Effector memory CD8-positive, alpha-beta T cell (primary cell): ENCODE measurements around the gene GGT5.

Source experiments
- ATAC-seq: fragments of 150-1000 bp; cut with Tn5 transposase; replicated peaks from 2 replicates; pipeline ENCODE4 v1.10.0; 2021; ENCODE audit warnings: mild to moderate bottlenecking, moderate library complexity
- DNase-seq, 3 experiments: peaks; one replicate each; pipeline ENCODE4 v3.0.0; 2021
- H3K27ac Mint-ChIP-seq, 2 donors: one replicate each; pipeline ENCODE4 v1.8.0; 2022; ENCODE audit warnings: mild to moderate bottlenecking in 2 of 2, mixed read lengths in 2 of 2, moderate library complexity in 2 of 2
- H3K27me3 Mint-ChIP-seq, 2 donors: one replicate each; pipeline ENCODE4 v1.8.0; 2022; ENCODE audit warnings: mixed read lengths in 2 of 2
- H3K36me3 Mint-ChIP-seq: one replicate; pipeline ENCODE4 v1.8.0; 2022; ENCODE audit warnings: mild to moderate bottlenecking, moderate library complexity, mixed read lengths; ENCODE audit not compliant: insufficient read depth
- H3K4me1 Mint-ChIP-seq, 2 donors: one replicate each; pipeline ENCODE4 v1.8.0; 2022; ENCODE audit warnings: low read depth in 2 of 2, mixed read lengths in 2 of 2
- H3K4me3 Mint-ChIP-seq, 2 donors: one replicate each; pipeline ENCODE4 v1.8.0; 2022; ENCODE audit warnings: mild to moderate bottlenecking in 2 of 2, mixed read lengths in 2 of 2, moderate library complexity in 2 of 2
- H3K9me3 Mint-ChIP-seq, 2 donors: one replicate each; pipeline ENCODE4 v1.8.0; 2022; ENCODE audit warnings: mixed read lengths in 2 of 2

The GGT5 gene

GRCh38 chr22:24198682-24199052, 46.2 kb downstream of the GGT5 start:
- Mint-ChIP-seq H3K9me3 (no peaks in the 10 kb centered on the region), H3K4me3 (no peak overlapping the region), H3K27me3 (peaks cover 0 to 9% of the 10 kb centered on the region in 2 donors), H3K27ac (peak overlapping the region in 1 of 2 donors; percentile 59), H3K4me1 (peaks cover 6 to 7% of the 10 kb centered on the region in 2 donors), H3K36me3 (no peaks in the 10 kb centered on the region)
- no peak for ATAC-seq
- no peak for DNase-seq

- no peak for DNase-seq
- H3K27me3 Mint-ChIP-seq: peaks cover 0 to 5% of the 10 kb centered on the region in 2 donors
- no peak overlapping the region for H3K4me3 Mint-ChIP-seq
- no peaks in the 10 kb centered on the region for H3K36me3 Mint-ChIP-seq
- ATAC-seq: no peak
- peaks cover 0 to 2% of the 10 kb centered on the region in 2 donors for H3K4me1 Mint-ChIP-seq
- no peak overlapping the region for H3K27ac Mint-ChIP-seq
- H3K9me3 Mint-ChIP-seq: no peaks in the 10 kb centered on the region
These were observed 53.0 kb downstream of the GGT5 start for GRCh38 chr22:24191893-24192292.

GRCh38 chr22:24191381-24191841, 53.5 kb downstream of the GGT5 start:
- Mint-ChIP-seq H3K4me1 (peaks cover 0 to 2% of the 10 kb centered on the region in 2 donors), H3K27me3 (peaks cover 0 to 5% of the 10 kb centered on the region in 2 donors), H3K9me3 (no peaks in the 10 kb centered on the region), H3K4me3 (no peak overlapping the region), H3K36me3 (no peaks in the 10 kb centered on the region), H3K27ac (no peak overlapping the region)
- DNase-seq: no peak
- ATAC-seq: no peak

GRCh38 chr22:24190596-24191208, 54.2 kb downstream of the GGT5 start:
- Mint-ChIP-seq H3K9me3 (no peaks in the 10 kb centered on the region), H3K4me3 (no peak overlapping the region), H3K4me1 (peaks cover 0 to 2% of the 10 kb centered on the region in 2 donors), H3K27ac (no peak overlapping the region), H3K27me3 (peaks cover 0 to 5% of the 10 kb centered on the region in 2 donors), H3K36me3 (no peaks in the 10 kb centered on the region)
- DNase-seq (no peak), ATAC-seq (no peak)

- no peak overlapping the region for H3K27ac Mint-ChIP-seq
- no peaks in the 10 kb centered on the region for H3K36me3 Mint-ChIP-seq
- H3K4me1 Mint-ChIP-seq: peaks cover 0 to 2% of the 10 kb centered on the region in 2 donors
- no peaks in the 10 kb centered on the region for H3K9me3 Mint-ChIP-seq
- peaks cover 0 to 5% of the 10 kb centered on the region in 2 donors for H3K27me3 Mint-ChIP-seq
- no peak for ATAC-seq
- H3K4me3 Mint-ChIP-seq: no peak overlapping the region
- no peak for DNase-seq
These were observed 54.7 kb downstream of the GGT5 start for GRCh38 chr22:24190159-24190540.

GRCh38 chr22:24189249-24190158, 55.4 kb downstream of the GGT5 start:
- Mint-ChIP-seq H3K4me1 (peaks cover 0 to 2% of the 10 kb centered on the region in 2 donors), H3K9me3 (no peaks in the 10 kb centered on the region), H3K27me3 (peaks cover 0 to 5% of the 10 kb centered on the region in 2 donors), H3K36me3 (no peaks in the 10 kb centered on the region), H3K27ac (no peak overlapping the region), H3K4me3 (no peak overlapping the region)
- DNase-seq (peak in 1 of 3 experiments; percentile 26), ATAC-seq (peak; percentile 39)

- H3K27me3 Mint-ChIP-seq: peaks cover 0 to 5% of the 10 kb centered on the region in 2 donors
- H3K4me1 Mint-ChIP-seq: peaks cover 0 to 2% of the 10 kb centered on the region in 2 donors
- no peak overlapping the region for H3K27ac Mint-ChIP-seq
- H3K36me3 Mint-ChIP-seq: no peaks in the 10 kb centered on the region
- ATAC-seq (no peak), DNase-seq (no peak)
- H3K4me3 Mint-ChIP-seq: no peak overlapping the region
- no peaks in the 10 kb centered on the region for H3K9me3 Mint-ChIP-seq
These were observed 56.1 kb downstream of the GGT5 start for GRCh38 chr22:24188705-24189248.

GRCh38 chr22:24187731-24188644, 56.9 kb downstream of the GGT5 start:
- DNase-seq: no peak
- no peak for ATAC-seq
- Mint-ChIP-seq H3K9me3 (no peaks in the 10 kb centered on the region), H3K4me1 (peaks cover 0 to 2% of the 10 kb centered on the region in 2 donors), H3K27me3 (peaks cover 0 to 5% of the 10 kb centered on the region in 2 donors), H3K27ac (no peak overlapping the region), H3K36me3 (no peaks in the 10 kb centered on the region), H3K4me3 (no peak overlapping the region)

GRCh38 chr22:24186892-24187670, 57.8 kb downstream of the GGT5 start:
- peaks cover 3% of the 10 kb centered on the region for H3K36me3 Mint-ChIP-seq
- peaks cover 0 to 5% of the 10 kb centered on the region in 2 donors for H3K27me3 Mint-ChIP-seq
- DNase-seq (no peak), ATAC-seq (no peak)
- no peak overlapping the region for H3K27ac Mint-ChIP-seq
- no peak overlapping the region for H3K4me3 Mint-ChIP-seq
- H3K9me3 Mint-ChIP-seq: no peaks in the 10 kb centered on the region
- peaks cover 0 to 2% of the 10 kb centered on the region in 2 donors for H3K4me1 Mint-ChIP-seq

- Mint-ChIP-seq H3K9me3 (no peaks in the 10 kb centered on the region), H3K4me1 (peaks cover 0 to 2% of the 10 kb centered on the region in 2 donors), H3K4me3 (no peak overlapping the region), H3K36me3 (peaks cover 3% of the 10 kb centered on the region), H3K27ac (no peak overlapping the region), H3K27me3 (peaks cover 0 to 5% of the 10 kb centered on the region in 2 donors)
- no peak for DNase-seq
- no peak for ATAC-seq
These were observed 58.5 kb downstream of the GGT5 start for GRCh38 chr22:24186352-24186740.

GRCh38 chr22:24185501-24186351, 59.2 kb downstream of the GGT5 start:
- Mint-ChIP-seq H3K36me3 (peaks cover 3% of the 10 kb centered on the region), H3K4me3 (no peak overlapping the region), H3K27me3 (no peaks in the 10 kb centered on the region), H3K27ac (no peak overlapping the region), H3K4me1 (peaks cover 0 to 2% of the 10 kb centered on the region in 2 donors), H3K9me3 (no peaks in the 10 kb centered on the region)
- no peak for DNase-seq
- ATAC-seq: no peak
